Ascending aorta (tissue), 2 donors: ENCODE results near the gene ELAVL2. TPM values are rescaled to one million over a fixed set of nuclear protein-coding genes. Genes with fewer than 3 reads are reported as not detected.
"Not testable (repeated sequence)": the region's sequence is repeated elsewhere in the genome, so short reads cannot be mapped to it uniquely, and the experiment has no call there.

Experiments used
- DNase-seq, 2 donors: peaks; one replicate each; pipeline ENCODE4 v3.0.0-alpha.2; 2019; ENCODE audit warnings: low spot score in 2 of 2
- H3K27ac ChIP-seq, 2 donors: fragments of 200-600 bp; sonication (generic); one replicate each; pipeline ENCODE4 v1.5.1; 2016 to 2017; ENCODE audit warnings: mild to moderate bottlenecking in 1 of 2
- H3K27me3 ChIP-seq: fragments of 200-600 bp; sonication (generic); one replicate; pipeline ENCODE4 v1.5.1; 2017
- H3K36me3 ChIP-seq, 2 donors: fragments of 200-600 bp; sonication (generic); one replicate each; pipeline ENCODE4 v1.5.1; 2016
- H3K4me1 ChIP-seq, 2 donors: fragments of 200-600 bp; sonication (generic); one replicate each; pipeline ENCODE4 v1.5.1; 2016 to 2017; ENCODE audit warnings: mild to moderate bottlenecking in 1 of 2
- H3K4me3 ChIP-seq, 2 donors: fragments of 200-600 bp; sonication (generic); one replicate each; pipeline ENCODE4 v1.5.1; 2016 to 2017; ENCODE audit warnings: mild to moderate bottlenecking in 1 of 2
- H3K9me3 ChIP-seq, 2 donors: fragments of 200-600 bp; sonication (generic); one replicate each; pipeline ENCODE4 v1.5.1; 2016
- CTCF ChIP-seq, 3 experiments: fragments of 200-600 bp in 2 of 3; fragments of 450-650 bp in 1 of 3; sonication (generic) in 2 of 3; IDR thresholded peaks; one replicate each; pipeline ENCODE4 v1.5.1; 2016 to 2019; ENCODE audit warnings: antibody characterized with exemption in 3 of 3, mild to moderate bottlenecking in 1 of 3, moderate library complexity in 1 of 3
- intact Hi-C: fragments of 100-400 bp; cut with DNase I; formaldehyde crosslinking; loops from one replicate; pipeline ENCODE4 v1.15.1; 2023
- total RNA-seq: library from RNA; depleted of rRNA; stranded (reverse); fragments of >200 nt; gene quantifications from one replicate; pipeline ENCODE4 v1.1.0, GENCODE V29; 2016

ELAVL2 gene
- total RNA-seq, 1 donor from 2014 or later = not detected

- no peak overlapping the region for H3K27ac ChIP-seq
- intact Hi-C loops = no loop called here
These were observed 100.6 kb downstream of the ELAVL2 start for GRCh38 chr9:23725279-23725946.

GRCh38 chr9:23723672-23724071 is 102.4 kb downstream of the ELAVL2 start:
- DNase-seq = no peak
- TF ChIP-seq CTCF (IDR thresholded peaks at IDR 0.05) = no peak
- intact Hi-C loops = no loop called here
- Histone ChIP-seq H3K27me3 (no peaks in the 10 kb centered on the region), H3K27ac (no peak overlapping the region), H3K4me1 (no peaks in the 10 kb centered on the region), H3K9me3 (no peaks in the 10 kb centered on the region), H3K4me3 (no peak overlapping the region), H3K36me3 (no peaks in the 10 kb centered on the region)

More at GRCh38 chr9:23725279-23725946, 100.6 kb downstream of the ELAVL2 start:
- Histone ChIP-seq H3K4me1 (no peaks in the 10 kb centered on the region), H3K4me3 (no peak overlapping the region), H3K27me3 (no peaks in the 10 kb centered on the region), H3K36me3 (no peaks in the 10 kb centered on the region), H3K9me3 (no peaks in the 10 kb centered on the region)
- no peak for TF ChIP-seq CTCF (IDR thresholded peaks at IDR 0.05)
- no peak for DNase-seq

GRCh38 chr9:23723048-23723447 is 103.0 kb downstream of the ELAVL2 start:
- H3K36me3 ChIP-seq, H3K27ac ChIP-seq, intact Hi-C loops, H3K9me3 ChIP-seq, DNase-seq, H3K4me1 ChIP-seq, H3K27me3 ChIP-seq, H3K4me3 ChIP-seq: not testable (repeated sequence)

GRCh38 chr9:23721466-23721865 is 104.6 kb downstream of the ELAVL2 start:
- Histone ChIP-seq H3K36me3 (no peaks in the 10 kb centered on the region), H3K4me1 (no peaks in the 10 kb centered on the region), H3K27me3 (no peaks in the 10 kb centered on the region), H3K27ac (no peak overlapping the region), H3K4me3 (no peak overlapping the region), H3K9me3 (no peaks in the 10 kb centered on the region)
- no peak for TF ChIP-seq CTCF (IDR thresholded peaks at IDR 0.05)
- intact Hi-C loops = no loop called here
- DNase-seq = no peak

- Histone ChIP-seq H3K36me3 (no peaks in the 10 kb centered on the region), H3K9me3 (no peaks in the 10 kb centered on the region), H3K4me3 (no peak overlapping the region), H3K4me1 (no peaks in the 10 kb centered on the region), H3K27me3 (no peaks in the 10 kb centered on the region), H3K27ac (no peak overlapping the region)
- no peak for DNase-seq
- intact Hi-C loops = no loop called here
- TF ChIP-seq CTCF (IDR thresholded peaks at IDR 0.05) = no peak
These were observed 108.5 kb downstream of the ELAVL2 start for GRCh38 chr9:23717505-23717904.

- no peak for DNase-seq
These were observed 118.8 kb downstream of the ELAVL2 start for GRCh38 chr9:23707249-23707648.

More at GRCh38 chr9:23707249-23707648, 118.8 kb downstream of the ELAVL2 start:
- Histone ChIP-seq H3K9me3 (no peaks in the 10 kb centered on the region), H3K27me3 (no peaks in the 10 kb centered on the region), H3K4me1 (no peaks in the 10 kb centered on the region), H3K27ac (no peak overlapping the region), H3K36me3 (no peaks in the 10 kb centered on the region), H3K4me3 (no peak overlapping the region)
- TF ChIP-seq CTCF (IDR thresholded peaks at IDR 0.05) = no peak
- intact Hi-C loops = no loop called here
